GM19099 (cell line): ENCODE data around the gene EEFSEC.

Experiments
- POLR2A ChIP-seq: IDR thresholded peaks from 3 replicates; pipeline ENCODE4 v1.6.1; 2011; ENCODE audit warnings: low read depth; ENCODE audit not compliant: insufficient read length; ENCODE audit errors: extremely low read depth

Gene EEFSEC

GRCh38 chr3:128334766-128335165 lies 181.5 kb downstream of the EEFSEC start:
- no peak for TF ChIP-seq POLR2A

DNA sequence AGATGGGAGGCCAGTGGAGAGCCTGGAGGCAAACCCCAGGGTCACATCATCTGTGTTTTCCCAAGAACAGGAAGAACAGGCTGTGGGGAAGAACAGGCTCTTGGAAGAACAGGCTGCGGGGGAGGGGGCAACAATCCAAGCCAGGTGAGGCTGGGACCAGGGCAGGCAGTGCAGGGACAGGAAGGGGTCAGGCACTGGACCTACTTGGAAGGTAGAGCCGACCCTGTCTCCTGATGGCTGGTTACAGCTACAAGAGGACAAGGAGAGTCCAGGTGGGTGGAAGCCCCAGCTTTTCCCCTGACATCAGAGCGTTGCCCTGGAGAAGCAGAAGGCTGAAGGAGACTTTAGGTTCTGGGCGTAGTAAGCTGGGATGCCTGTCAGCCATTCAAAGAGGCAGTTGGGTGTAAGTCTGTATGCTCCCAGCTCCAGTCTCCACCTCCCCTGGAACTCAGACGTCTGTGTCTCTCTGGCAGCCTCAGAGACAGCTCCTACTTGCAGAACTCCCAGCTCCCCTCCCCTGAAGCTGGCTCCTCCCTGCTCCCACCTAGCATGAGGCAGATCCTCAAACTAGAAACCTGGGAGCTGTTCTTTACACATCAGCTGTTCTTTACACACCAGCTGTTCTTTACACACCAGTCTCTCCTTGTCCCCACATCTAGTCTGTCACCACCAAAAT lies 182.5 kb downstream of the EEFSEC start:
- TF ChIP-seq POLR2A, result no peak

GRCh38 chr3:128336337-128337156 lies 183.3 kb downstream of the EEFSEC start:
- TF ChIP-seq POLR2A, result no peak

DNA sequence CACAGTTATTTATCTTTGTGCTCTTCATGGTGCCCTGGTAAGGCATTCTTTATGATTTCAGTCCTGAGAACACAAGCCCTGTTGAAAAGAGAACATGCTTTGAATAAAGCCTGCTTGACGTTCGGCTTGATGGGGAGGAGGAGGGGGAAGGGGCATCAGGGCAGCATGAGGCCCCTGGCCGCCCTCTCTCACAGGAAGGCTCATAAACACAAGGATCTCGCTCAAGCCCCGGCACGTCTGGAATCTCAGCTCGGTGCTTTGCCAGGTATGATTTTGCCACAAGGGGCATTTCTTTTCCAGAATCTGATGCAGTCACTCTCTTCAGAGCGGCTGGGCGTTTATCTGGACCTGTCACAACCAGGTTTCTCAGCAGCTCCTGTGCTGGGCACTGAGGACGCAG lies 184.0 kb downstream of the EEFSEC start:
- no peak for TF ChIP-seq POLR2A

- TF ChIP-seq POLR2A, result no peak
Observed at GRCh38 chr3:128338536-128339330, 185.5 kb downstream of the EEFSEC start.

DNA sequence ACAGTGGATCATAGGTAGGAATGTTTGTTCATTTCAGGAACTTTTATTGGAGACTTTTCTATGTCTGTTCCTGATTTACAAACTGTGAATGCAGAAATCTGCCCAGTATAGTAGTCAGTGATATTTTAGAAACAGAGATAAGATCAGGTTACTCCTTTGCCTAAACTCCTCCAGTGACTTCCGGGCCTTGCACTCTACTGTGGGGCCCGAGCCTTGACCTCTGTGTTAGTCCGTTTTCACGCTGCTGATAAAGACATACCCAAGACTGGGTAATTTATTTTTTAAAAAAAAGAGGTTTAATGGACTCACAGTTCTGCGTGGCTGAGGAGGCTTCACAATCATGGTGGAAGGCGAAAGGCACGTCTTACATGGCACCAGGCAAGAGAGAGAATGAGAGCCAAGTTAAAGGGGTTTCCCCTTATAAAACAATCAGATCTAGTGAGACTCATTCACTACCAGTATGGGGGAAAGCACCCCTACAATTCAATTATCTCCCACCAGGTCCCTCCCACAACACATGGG lies 186.3 kb downstream of the EEFSEC start:
- no peak for TF ChIP-seq POLR2A

DNA sequence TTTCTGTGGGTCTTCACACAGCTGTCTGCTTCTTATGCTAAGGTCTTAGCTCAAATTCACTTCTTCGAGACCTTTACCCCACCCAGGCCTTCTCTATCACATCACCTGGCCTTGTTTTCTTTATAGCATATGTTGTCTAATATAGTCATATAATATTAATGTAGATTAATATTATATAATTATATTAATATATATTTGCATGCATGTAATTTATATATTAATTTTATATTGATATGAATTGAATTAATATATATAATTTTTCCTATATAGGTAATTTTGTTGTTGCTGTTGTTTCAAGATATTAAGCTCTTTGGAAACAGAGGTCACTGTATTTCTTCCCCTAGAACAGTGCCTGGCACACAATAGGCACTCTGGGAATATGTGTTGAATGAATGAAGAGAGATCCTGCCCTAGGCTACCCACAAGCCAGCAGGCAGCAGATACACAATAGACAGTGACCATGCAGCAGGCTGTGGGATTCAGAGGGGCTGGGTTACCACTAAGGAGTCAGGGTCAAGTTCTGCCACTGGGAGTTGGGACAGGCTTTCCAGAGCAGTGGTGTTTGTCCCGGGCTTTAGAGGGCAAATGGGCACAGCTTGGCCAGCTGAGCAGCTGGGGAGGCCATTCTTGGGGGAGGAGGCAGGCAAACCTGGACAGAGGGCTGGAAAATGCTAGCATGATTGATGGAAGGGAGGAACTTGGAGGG lies 187.1 kb downstream of the EEFSEC start:
- no peak for TF ChIP-seq POLR2A

DNA sequence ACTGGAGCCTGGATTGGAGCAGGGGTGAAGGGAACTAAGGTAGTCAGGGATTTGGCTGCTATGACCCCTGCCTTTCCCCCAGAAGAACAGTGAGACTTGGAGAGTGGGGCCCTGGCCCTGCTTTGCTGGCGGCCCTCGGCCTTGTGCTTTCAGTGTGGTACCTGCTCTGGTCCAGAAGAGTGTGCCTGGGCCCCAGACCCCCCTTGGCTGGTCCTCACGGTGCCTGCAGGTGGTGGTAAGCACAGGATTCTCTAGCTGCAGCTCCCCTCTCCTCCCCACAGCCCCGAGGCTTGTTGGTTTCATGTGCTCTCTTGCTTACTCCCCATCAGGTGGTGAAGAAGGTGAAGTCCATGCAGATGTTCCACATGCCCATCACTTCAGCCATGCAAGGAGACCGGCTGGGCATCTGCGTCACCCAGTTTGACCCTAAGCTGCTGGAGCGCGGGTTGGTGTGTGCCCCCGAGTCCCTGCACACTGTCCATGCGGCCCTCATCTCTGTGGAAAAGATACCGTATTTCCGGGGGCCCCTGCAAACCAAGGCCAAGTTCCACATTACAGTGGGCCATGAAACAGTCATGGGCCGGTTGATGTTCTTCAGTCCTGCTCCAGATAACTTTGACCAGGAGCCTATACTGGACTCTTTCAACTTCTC lies 187.7 kb downstream of the EEFSEC start:
- TF ChIP-seq POLR2A, result no peak

GRCh38 chr3:128341659-128342395 lies 188.5 kb downstream of the EEFSEC start:
- no peak for TF ChIP-seq POLR2A

DNA sequence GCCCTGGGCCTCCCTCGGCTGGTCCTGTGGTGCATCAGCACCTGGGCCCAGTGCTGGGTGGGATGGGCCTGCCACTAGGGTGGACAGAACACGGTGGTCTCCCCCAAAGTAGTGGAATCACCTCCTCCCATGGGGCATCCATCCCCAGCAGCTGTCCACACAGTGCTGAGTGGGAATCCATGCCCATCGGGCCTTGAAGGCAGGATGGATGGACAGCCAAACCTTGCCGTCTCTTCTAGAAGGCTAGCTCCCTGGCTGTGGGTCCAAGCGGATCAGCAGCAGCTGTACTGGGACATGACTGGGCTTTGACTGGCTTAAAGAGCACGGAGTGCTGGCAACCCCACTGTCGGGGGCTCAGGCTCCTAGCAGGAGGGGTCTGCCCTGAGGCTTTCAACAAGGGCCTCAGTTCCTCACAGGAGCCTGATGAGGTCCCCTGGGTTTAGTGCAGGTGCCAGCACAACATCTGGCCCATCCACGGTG lies 189.5 kb downstream of the EEFSEC start:
- no peak for TF ChIP-seq POLR2A

- no peak for TF ChIP-seq POLR2A
Observed at GRCh38 chr3:128343287-128344051, 190.2 kb downstream of the EEFSEC start.

DNA sequence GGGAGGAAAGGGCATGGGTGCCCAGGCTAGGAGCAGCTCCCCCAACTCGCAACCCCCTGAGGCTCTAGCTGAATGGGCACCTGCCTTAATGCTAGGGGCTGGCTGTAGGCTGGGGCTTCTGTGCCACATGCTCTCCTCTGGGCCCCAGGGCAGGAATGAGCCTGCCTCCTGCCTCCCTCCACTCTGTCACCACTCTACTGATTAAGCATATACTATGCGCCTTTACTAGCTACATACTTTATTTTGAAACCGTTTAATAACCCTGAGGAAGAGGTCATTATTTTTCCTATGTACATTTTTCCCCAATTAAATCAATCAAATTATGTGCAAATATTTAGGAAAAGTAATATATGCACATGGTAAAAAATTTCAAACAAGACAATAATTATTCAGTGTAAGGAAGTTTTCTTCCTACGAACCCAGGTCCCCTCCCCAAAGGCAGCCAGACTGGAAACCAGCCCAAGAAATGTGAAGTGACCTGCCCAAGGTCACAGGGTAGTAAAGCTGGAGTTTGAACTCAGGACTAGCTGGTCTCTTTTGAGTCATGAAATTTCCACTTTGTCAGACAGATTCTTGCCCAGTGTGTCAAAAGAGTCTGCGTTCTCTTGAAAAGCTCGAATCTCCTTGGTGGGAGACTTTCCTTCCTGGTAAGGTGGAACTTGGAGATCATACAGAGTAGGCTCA lies 190.9 kb downstream of the EEFSEC start:
- TF ChIP-seq POLR2A, result no peak
